Measurements from ENCODE around the gene TRIM52. TPM values are rescaled to one million over a fixed set of nuclear protein-coding genes. Genes with fewer than 3 reads are reported as not detected.
A peak's percentile ranks its signal among the peaks of the same experiment; 100 is the strongest.

The TRIM52 gene
- total and polyA plus RNA-seq, 2 of the 13 experiments (the other 11 are each of a cell fraction or from before 2014, with no cell fraction given): 7.2 to 11.6 TPM

DNA sequence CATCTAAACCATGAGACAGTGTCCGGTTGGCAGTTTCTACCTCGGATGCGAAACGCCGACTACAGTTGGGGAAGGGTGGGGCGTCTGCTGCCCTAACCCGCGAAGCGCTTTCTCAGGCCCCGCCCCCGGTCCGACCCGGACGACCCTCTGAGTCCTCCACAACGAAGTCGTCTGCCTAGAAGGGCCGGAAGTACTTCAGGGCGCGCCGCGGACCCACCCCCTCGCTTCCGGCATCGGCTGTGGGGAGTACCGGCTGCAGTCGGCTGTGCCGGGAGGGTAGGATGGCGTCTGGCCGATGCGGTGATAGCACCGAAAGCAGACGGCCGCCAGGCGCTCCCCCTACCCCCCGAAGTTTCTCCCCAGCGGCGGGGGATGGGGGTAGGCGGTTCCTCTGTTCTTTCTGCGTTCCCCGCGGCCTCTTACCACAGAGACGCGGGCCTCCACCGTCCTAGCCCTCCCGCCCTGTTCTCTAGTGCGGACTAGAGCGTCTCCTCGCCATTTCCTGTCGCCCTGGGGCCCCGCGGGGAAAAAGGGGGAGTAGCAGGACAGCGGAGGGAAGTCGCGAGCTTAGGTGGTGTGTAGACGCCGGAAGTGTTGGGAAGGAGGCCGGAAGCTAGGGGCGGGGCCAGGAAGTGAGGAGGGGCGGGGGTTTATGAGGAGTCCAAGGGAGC is 37.8 kb downstream of the TRIM52 start, which contains the start of gene TRIM41 (continued):
- TF ChIP-seq HES4 (CRISPR knock-in tag; IDR thresholded peaks at IDR 0.05; ENCODE audit: borderline replicate concordance) (no peak), NR3C1 (CRISPR knock-in tag; IDR thresholded peaks at IDR 0.05) (no peak), ZNF441 (CRISPR knock-in tag; IDR thresholded peaks at IDR 0.05; ENCODE audit: borderline replicate concordance) (no peak), SP140L (CRISPR knock-in tag; IDR thresholded peaks at IDR 0.05; ENCODE audit: borderline replicate concordance) (no peak), ZNF574 (CRISPR knock-in tag; IDR thresholded peaks at IDR 0.05) (peak; percentile 99), SOX13 (IDR thresholded peaks at IDR 0.05) (no peak), SOX13 (CRISPR knock-in tag; conservative IDR thresholded peaks at IDR 0.05 in 1 of 2, IDR thresholded peaks at IDR 0.05 in 1 of 2) (no peak), PBX3 (CRISPR knock-in tag; IDR thresholded peaks at IDR 0.05; ENCODE audit: borderline replicate concordance) (no peak), GTF2F1 (IDR thresholded peaks at IDR 0.05; ENCODE audit: low read length) (0 out of 2 replicates have a peak, but pooled peaks have one; percentile 36), NPAS2 (CRISPR knock-in tag; IDR thresholded peaks at IDR 0.05; ENCODE audit: borderline replicate concordance) (no peak), MTF2 (CRISPR knock-in tag; IDR thresholded peaks at IDR 0.05; ENCODE audit: borderline replicate concordance) (no peak), ZNF556 (CRISPR knock-in tag; IDR thresholded peaks at IDR 0.05; ENCODE audit: borderline replicate concordance) (peak; percentile 84; the same call in 1 of the 2 replicates), ZNF557 (CRISPR knock-in tag; IDR thresholded peaks at IDR 0.05) (no peak), ZZZ3 (CRISPR knock-in tag; IDR thresholded peaks at IDR 0.05; ENCODE audit: borderline replicate concordance) (peak; percentile 76), ISX (CRISPR knock-in tag; conservative IDR thresholded peaks at IDR 0.05) (0 out of 2 replicates have a peak, but pooled peaks have one; percentile 6)
- TF ChIP-seq, protein P1, sequence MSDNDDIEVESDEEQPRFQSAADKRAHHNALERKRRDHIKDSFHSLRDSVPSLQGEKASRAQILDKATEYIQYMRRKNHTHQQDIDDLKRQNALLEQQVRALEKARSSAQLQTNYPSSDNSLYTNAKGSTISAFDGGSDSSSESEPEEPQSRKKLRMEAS (IDR thresholded peaks at IDR 0.05): no peak
- TF ChIP-seq, protein P2, sequence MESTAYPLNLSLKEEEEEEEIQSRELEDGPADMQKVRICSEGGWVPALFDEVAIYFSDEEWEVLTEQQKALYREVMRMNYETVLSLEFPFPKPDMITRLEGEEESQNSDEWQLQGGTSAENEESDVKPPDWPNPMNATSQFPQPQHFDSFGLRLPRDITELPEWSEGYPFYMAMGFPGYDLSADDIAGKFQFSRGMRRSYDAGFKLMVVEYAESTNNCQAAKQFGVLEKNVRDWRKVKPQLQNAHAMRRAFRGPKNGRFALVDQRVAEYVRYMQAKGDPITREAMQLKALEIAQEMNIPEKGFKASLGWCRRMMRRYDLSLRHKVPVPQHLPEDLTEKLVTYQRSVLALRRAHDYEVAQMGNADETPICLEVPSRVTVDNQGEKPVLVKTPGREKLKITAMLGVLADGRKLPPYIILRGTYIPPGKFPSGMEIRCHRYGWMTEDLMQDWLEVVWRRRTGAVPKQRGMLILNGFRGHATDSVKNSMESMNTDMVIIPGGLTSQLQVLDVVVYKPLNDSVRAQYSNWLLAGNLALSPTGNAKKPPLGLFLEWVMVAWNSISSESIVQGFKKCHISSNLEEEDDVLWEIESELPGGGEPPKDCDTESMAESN (CRISPR knock-in tag; conservative IDR thresholded peaks at IDR 0.05): peak; percentile 80; the same call in 1 of the 2 replicates
- TF ChIP-seq, protein P3, sequence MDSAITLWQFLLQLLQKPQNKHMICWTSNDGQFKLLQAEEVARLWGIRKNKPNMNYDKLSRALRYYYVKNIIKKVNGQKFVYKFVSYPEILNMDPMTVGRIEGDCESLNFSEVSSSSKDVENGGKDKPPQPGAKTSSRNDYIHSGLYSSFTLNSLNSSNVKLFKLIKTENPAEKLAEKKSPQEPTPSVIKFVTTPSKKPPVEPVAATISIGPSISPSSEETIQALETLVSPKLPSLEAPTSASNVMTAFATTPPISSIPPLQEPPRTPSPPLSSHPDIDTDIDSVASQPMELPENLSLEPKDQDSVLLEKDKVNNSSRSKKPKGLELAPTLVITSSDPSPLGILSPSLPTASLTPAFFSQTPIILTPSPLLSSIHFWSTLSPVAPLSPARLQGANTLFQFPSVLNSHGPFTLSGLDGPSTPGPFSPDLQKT (CRISPR knock-in tag; IDR thresholded peaks at IDR 0.05; ENCODE audit: borderline replicate concordance): peak; percentile 72; the same call in 1 of the 2 replicates

Measured in HepG2 (cell line).